ENCODE measurements around the gene PLS3. TPM values are rescaled to one million over a fixed set of nuclear protein-coding genes. Genes with fewer than 3 reads are reported as not detected.

The PLS3 gene
- total and polyA plus RNA-seq, 9 of the 15 experiments (the other 6 are each of a cell fraction or from before 2014, with no cell fraction given) = 0.03 to 0.42 (median 0.03) TPM; not detected in 4

DNA sequence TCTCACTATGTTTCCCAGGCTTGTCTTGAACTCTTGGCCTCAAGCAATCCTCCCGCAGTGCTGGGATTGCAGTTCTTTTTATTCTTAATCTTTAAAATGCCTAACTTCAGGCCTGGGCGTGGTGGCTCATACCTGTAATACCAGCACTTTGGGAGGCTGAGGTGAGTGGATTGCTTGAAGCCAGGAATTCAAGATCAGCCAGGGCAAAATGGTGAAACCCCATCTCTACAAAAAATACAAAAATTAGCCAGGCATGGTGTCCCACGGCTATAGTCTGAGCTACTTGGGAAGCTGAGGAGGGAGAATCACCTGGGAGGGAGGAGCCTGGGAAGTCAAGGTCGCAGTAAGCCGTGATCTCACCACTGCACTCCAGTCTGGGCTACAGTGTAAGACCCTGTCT, 45.9 kb downstream of the PLS3 start (continued):
- TF ChIP-seq PRPF4 (IDR thresholded peaks at IDR 0.05; ENCODE audit: insufficient read depth, low read depth, low read length, poor library complexity, severe bottlenecking) (no peak), POLR2AphosphoS2 (IDR thresholded peaks at IDR 0.05; ENCODE audit: low read length) (no peak), ZC3H8 (IDR thresholded peaks at IDR 0.05) (no peak)
- TF ChIP-seq, protein P1, sequence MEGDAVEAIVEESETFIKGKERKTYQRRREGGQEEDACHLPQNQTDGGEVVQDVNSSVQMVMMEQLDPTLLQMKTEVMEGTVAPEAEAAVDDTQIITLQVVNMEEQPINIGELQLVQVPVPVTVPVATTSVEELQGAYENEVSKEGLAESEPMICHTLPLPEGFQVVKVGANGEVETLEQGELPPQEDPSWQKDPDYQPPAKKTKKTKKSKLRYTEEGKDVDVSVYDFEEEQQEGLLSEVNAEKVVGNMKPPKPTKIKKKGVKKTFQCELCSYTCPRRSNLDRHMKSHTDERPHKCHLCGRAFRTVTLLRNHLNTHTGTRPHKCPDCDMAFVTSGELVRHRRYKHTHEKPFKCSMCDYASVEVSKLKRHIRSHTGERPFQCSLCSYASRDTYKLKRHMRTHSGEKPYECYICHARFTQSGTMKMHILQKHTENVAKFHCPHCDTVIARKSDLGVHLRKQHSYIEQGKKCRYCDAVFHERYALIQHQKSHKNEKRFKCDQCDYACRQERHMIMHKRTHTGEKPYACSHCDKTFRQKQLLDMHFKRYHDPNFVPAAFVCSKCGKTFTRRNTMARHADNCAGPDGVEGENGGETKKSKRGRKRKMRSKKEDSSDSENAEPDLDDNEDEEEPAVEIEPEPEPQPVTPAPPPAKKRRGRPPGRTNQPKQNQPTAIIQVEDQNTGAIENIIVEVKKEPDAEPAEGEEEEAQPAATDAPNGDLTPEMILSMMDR (IDR thresholded peaks at IDR 0.05 in 2 of 3, conservative IDR thresholded peaks at IDR 0.05 in 1 of 3; ENCODE audit: insufficient read depth in 2 of 3, low read depth in 1 of 3, low read length in 3 of 3) = no peak
- TF ChIP-seq, protein P2, sequence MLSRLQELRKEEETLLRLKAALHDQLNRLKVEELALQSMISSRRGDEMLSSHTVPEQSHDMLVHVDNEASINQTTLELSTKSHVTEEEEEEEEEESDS (CRISPR knock-in tag; IDR thresholded peaks at IDR 0.05) = no peak

DNA sequence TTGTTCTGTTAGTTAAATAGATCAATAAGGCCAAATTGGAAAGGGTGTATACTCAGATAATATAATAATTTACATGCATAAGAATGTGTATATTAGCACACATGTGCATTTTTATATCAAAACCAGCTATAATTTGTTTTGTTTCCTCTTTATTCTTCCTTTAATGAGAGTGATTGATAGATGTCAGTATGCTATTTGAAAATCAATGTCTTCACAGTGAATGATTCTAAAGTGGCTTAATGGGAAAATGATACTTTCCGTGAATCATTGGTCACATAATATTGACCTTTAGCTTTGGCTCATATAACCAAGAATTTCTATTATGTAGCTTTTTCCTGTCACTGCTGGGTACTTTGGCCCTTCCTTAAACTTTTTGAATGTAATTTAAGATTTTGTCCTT, 48.6 kb downstream of the PLS3 start:
- no peaks in the 10 kb centered on the region for H3K27me3 ChIP-seq (ENCODE audit: control insufficient read depth in 2 of 2, insufficient read depth in 2 of 2, low read length in 2 of 2)
- intact Hi-C loops (cut with micrococcal nuclease) (no loop called here), in situ Hi-C loops (cut with MboI) (no loop called here)
- no peak for TF ChIP-seq MAZ (CRISPR knock-in tag; conservative IDR thresholded peaks at IDR 0.05 in 1 of 2, IDR thresholded peaks at IDR 0.05 in 1 of 2)
- TF ChIP-seq MEF2A (IDR thresholded peaks at IDR 0.05; ENCODE audit: control insufficient read depth, low read depth, low read length) = no peak
- no peak for TF ChIP-seq ZNF780A (CRISPR knock-in tag; IDR thresholded peaks at IDR 0.05)
- TF ChIP-seq, protein P3, sequence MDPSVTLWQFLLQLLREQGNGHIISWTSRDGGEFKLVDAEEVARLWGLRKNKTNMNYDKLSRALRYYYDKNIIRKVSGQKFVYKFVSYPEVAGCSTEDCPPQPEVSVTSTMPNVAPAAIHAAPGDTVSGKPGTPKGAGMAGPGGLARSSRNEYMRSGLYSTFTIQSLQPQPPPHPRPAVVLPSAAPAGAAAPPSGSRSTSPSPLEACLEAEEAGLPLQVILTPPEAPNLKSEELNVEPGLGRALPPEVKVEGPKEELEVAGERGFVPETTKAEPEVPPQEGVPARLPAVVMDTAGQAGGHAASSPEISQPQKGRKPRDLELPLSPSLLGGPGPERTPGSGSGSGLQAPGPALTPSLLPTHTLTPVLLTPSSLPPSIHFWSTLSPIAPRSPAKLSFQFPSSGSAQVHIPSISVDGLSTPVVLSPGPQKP (CRISPR knock-in tag; IDR thresholded peaks at IDR 0.05) = no peak
- no peak for TF ChIP-seq YY1 (IDR thresholded peaks at IDR 0.05; ENCODE audit: borderline replicate concordance in 1 of 3, control insufficient read depth in 1 of 3, extremely low read depth in 1 of 3, insufficient read depth in 3 of 3, insufficient read length in 1 of 3, insufficient replicate concordance in 2 of 3, low read depth in 1 of 3, low read length in 2 of 3)
- no peak for TF ChIP-seq FOXA3 (CRISPR knock-in tag; conservative IDR thresholded peaks at IDR 0.05 in 1 of 2, IDR thresholded peaks at IDR 0.05 in 1 of 2)
- TF ChIP-seq CSDE1 (IDR thresholded peaks at IDR 0.05) = no peak
- TF ChIP-seq POLR2H (tag; IDR thresholded peaks at IDR 0.05; ENCODE audit: low read depth) = no peak
- no peaks in the 10 kb centered on the region for H3K4me1 ChIP-seq (replicated peaks in 1 of 2; ENCODE audit: control insufficient read depth in 2 of 2, insufficient read depth in 2 of 2, low read length in 2 of 2)
- ChIA-PET CTCF (ENCODE audit: low intra/inter-chr PET ratio) (no interaction called here), POLR2A (no interaction called here)
- no peak overlapping the region for H3K9ac ChIP-seq (ENCODE audit: insufficient read depth in 1 of 2, low read depth in 2 of 2, low read length in 2 of 2)
- no peak overlapping the region for H2AFZ ChIP-seq (ENCODE audit: low read depth, low read length)
- H3K79me2 ChIP-seq (ENCODE audit: control insufficient read depth, insufficient read depth, low read length) = no peaks in the 10 kb centered on the region
- BruUV-seq (replicated peaks) = no TSS peak
- no peaks in the 10 kb centered on the region for H3K9me1 ChIP-seq (ENCODE audit: control insufficient read depth, insufficient read depth, low read length)
- DNase-seq (ENCODE audit: extremely low read depth in 1 of 4, low spot score in 3 of 4) (no peak), FAIRE-seq (no peak), ATAC-seq (no peak)
- no peaks in the 10 kb centered on the region for H3K36me3 ChIP-seq (ENCODE audit: control insufficient read depth, insufficient read depth, low read length)
- no peak overlapping the region for H3K4me3 ChIP-seq
- H3K9me3 ChIP-seq (replicated peaks; ENCODE audit: control insufficient read depth, insufficient read depth, low read depth, low read length) = no peaks in the 10 kb centered on the region
- WGBS (ENCODE audit: insufficient coverage, low coverage, missing lambda C conversion rate) = 0% methylated on average over 1 of the region's 1 CpG
- H3K27ac ChIP-seq (ENCODE audit: extremely low read depth, low read depth, low read length) = no peak overlapping the region
- no peaks in the 10 kb centered on the region for H4K20me1 ChIP-seq (replicated peaks; ENCODE audit: control insufficient read depth, insufficient read depth, low read length)
- H3K4me2 ChIP-seq (ENCODE audit: insufficient read depth, low read length) = no peak overlapping the region
